ENCODE results near the gene TXLNA.

The TXLNA gene

GRCh38 chr1:32197837-32198236 lies 18.4 kb downstream of the TXLNA start:
- Histone ChIP-seq H3K36me3 (ENCODE audit: control insufficient read depth, insufficient read depth, low read length) (peaks cover 37% of the 10 kb centered on the region), H3K27ac (ENCODE audit: insufficient read depth, low read depth, low read length, poor library complexity, severe bottlenecking) (no peak overlapping the region), H3K9me3 (ENCODE audit: control insufficient read depth, low read length) (no peaks in the 10 kb centered on the region), H3K4me3 (ENCODE audit: insufficient read depth, low read depth, low read length) (no peak overlapping the region), H3K27me3 (ENCODE audit: control insufficient read depth, insufficient read depth, low read length, poor library complexity, severe bottlenecking) (no peaks in the 10 kb centered on the region), H3K4me1 (ENCODE audit: control insufficient read depth, insufficient read depth, low read length) (peaks cover 33% of the 10 kb centered on the region)
- WGBS, 2 experiments = 80 to 91% methylated on average over 5 to 6 of the region's 6 CpGs

GRCh38 chr1:32198237-32199042 lies 19.0 kb downstream of the TXLNA start:
- no peaks in the 10 kb centered on the region for H3K9me3 ChIP-seq (ENCODE audit: control insufficient read depth, low read length)
- H3K36me3 ChIP-seq (ENCODE audit: control insufficient read depth, insufficient read depth, low read length) = peaks cover 31% of the 10 kb centered on the region
- H3K4me1 ChIP-seq (ENCODE audit: control insufficient read depth, insufficient read depth, low read length) = peaks cover 33% of the 10 kb centered on the region
- 93 to 94% methylated on average over 3 of the region's 3 CpGs for WGBS, 2 experiments
- H3K27me3 ChIP-seq (ENCODE audit: control insufficient read depth, insufficient read depth, low read length, poor library complexity, severe bottlenecking) = no peaks in the 10 kb centered on the region
- no peak overlapping the region for H3K4me3 ChIP-seq (ENCODE audit: insufficient read depth, low read depth, low read length)
- no peak overlapping the region for H3K27ac ChIP-seq (ENCODE audit: insufficient read depth, low read depth, low read length, poor library complexity, severe bottlenecking)

- Histone ChIP-seq H3K27me3 (ENCODE audit: control insufficient read depth, insufficient read depth, low read length, poor library complexity, severe bottlenecking) (no peaks in the 10 kb centered on the region), H3K27ac (ENCODE audit: insufficient read depth, low read depth, low read length, poor library complexity, severe bottlenecking) (no peak overlapping the region), H3K36me3 (ENCODE audit: control insufficient read depth, insufficient read depth, low read length) (peaks cover 25% of the 10 kb centered on the region), H3K9me3 (ENCODE audit: control insufficient read depth, low read length) (no peaks in the 10 kb centered on the region), H3K4me1 (ENCODE audit: control insufficient read depth, insufficient read depth, low read length) (peaks cover 33% of the 10 kb centered on the region), H3K4me3 (ENCODE audit: insufficient read depth, low read depth, low read length) (no peak overlapping the region)
- 65 to 72% methylated on average over 4 of the region's 4 CpGs for WGBS, 2 experiments
Observed at GRCh38 chr1:32199043-32199716, 19.7 kb downstream of the TXLNA start.

GRCh38 chr1:32199717-32200072 lies 20.2 kb downstream of the TXLNA start:
- 36 to 47% methylated on average over 5 to 6 of the region's 6 CpGs for WGBS, 2 experiments
- Histone ChIP-seq H3K4me1 (ENCODE audit: control insufficient read depth, insufficient read depth, low read length) (peaks cover 33% of the 10 kb centered on the region), H3K27ac (ENCODE audit: insufficient read depth, low read depth, low read length, poor library complexity, severe bottlenecking) (peak overlapping the region; percentile 30), H3K9me3 (ENCODE audit: control insufficient read depth, low read length) (no peaks in the 10 kb centered on the region), H3K27me3 (ENCODE audit: control insufficient read depth, insufficient read depth, low read length, poor library complexity, severe bottlenecking) (no peaks in the 10 kb centered on the region), H3K4me3 (ENCODE audit: insufficient read depth, low read depth, low read length) (peak overlapping the region; percentile 57), H3K36me3 (ENCODE audit: control insufficient read depth, insufficient read depth, low read length) (peaks cover 22% of the 10 kb centered on the region)

GRCh38 chr1:32200226-32201010 lies 20.9 kb downstream of the TXLNA start, which contains the start of gene CCDC28B:
Gene CCDC28B (plus strand): TSS chr1:32200595. CDS start chr1:32201936, 1,341 bp downstream.
- 0% methylated on average over 34 of the region's 34 CpGs for WGBS, 2 experiments
- peak within 1 kb of the TSS; percentile 86 for H3K27ac ChIP-seq (ENCODE audit: insufficient read depth, low read depth, low read length, poor library complexity, severe bottlenecking)
- H3K9me3 ChIP-seq (ENCODE audit: control insufficient read depth, low read length) = no peaks in the 10 kb centered on the region
- no peaks in the 10 kb centered on the region for H3K27me3 ChIP-seq (ENCODE audit: control insufficient read depth, insufficient read depth, low read length, poor library complexity, severe bottlenecking)
- H3K36me3 ChIP-seq (ENCODE audit: control insufficient read depth, insufficient read depth, low read length) = peaks cover 15% of the 10 kb centered on the region
- peaks cover 33% of the 10 kb centered on the region for H3K4me1 ChIP-seq (ENCODE audit: control insufficient read depth, insufficient read depth, low read length)
- peak within 1 kb of the TSS; percentile 57 for H3K4me3 ChIP-seq (ENCODE audit: insufficient read depth, low read depth, low read length)

GRCh38 chr1:32201011-32201855 lies 21.8 kb downstream of the TXLNA start:
- Histone ChIP-seq H3K4me3 (ENCODE audit: insufficient read depth, low read depth, low read length) (peak overlapping the region; percentile 57), H3K27me3 (ENCODE audit: control insufficient read depth, insufficient read depth, low read length, poor library complexity, severe bottlenecking) (no peaks in the 10 kb centered on the region), H3K9me3 (ENCODE audit: control insufficient read depth, low read length) (no peaks in the 10 kb centered on the region), H3K27ac (ENCODE audit: insufficient read depth, low read depth, low read length, poor library complexity, severe bottlenecking) (peak overlapping the region; percentile 86), H3K4me1 (ENCODE audit: control insufficient read depth, insufficient read depth, low read length) (peaks cover 35% of the 10 kb centered on the region), H3K36me3 (ENCODE audit: control insufficient read depth, insufficient read depth, low read length) (peaks cover 7% of the 10 kb centered on the region)
- 5 to 8% methylated on average over 26 of the region's 26 CpGs for WGBS, 2 experiments

GRCh38 chr1:32204943-32205361 lies 25.5 kb downstream of the TXLNA start:
- H3K9me3 ChIP-seq (ENCODE audit: control insufficient read depth, low read length) = no peaks in the 10 kb centered on the region

GRCh38 chr1:32205401-32206370 lies 26.2 kb downstream of the TXLNA start, which contains the start of gene IQCC:
Gene IQCC (plus strand): TSS chr1:32205671. CDS start chr1:32205682, 11 bp downstream.
- Histone ChIP-seq H3K27ac (ENCODE audit: insufficient read depth, low read depth, low read length, poor library complexity, severe bottlenecking) (no peak within 1 kb of the TSS), H3K27me3 (ENCODE audit: control insufficient read depth, insufficient read depth, low read length, poor library complexity, severe bottlenecking) (no peaks in the 10 kb centered on the region), H3K36me3 (ENCODE audit: control insufficient read depth, insufficient read depth, low read length) (peaks cover 6% of the 10 kb centered on the region), H3K4me1 (ENCODE audit: control insufficient read depth, insufficient read depth, low read length) (peaks cover 12% of the 10 kb centered on the region), H3K4me3 (ENCODE audit: insufficient read depth, low read depth, low read length) (peak within 1 kb of the TSS; percentile 82), H3K9me3 (ENCODE audit: control insufficient read depth, low read length) (no peaks in the 10 kb centered on the region)
- 5 to 6% methylated on average over 77 of the region's 77 CpGs for WGBS, 2 experiments

More at GRCh38 chr1:32204943-32205361, 25.5 kb downstream of the TXLNA start:
- H3K4me3 ChIP-seq (ENCODE audit: insufficient read depth, low read depth, low read length) = peak overlapping the region; percentile 82
- H3K27ac ChIP-seq (ENCODE audit: insufficient read depth, low read depth, low read length, poor library complexity, severe bottlenecking) = no peak overlapping the region
- peaks cover 6% of the 10 kb centered on the region for H3K36me3 ChIP-seq (ENCODE audit: control insufficient read depth, insufficient read depth, low read length)
- 51 to 53% methylated on average over 26 of the region's 26 CpGs for WGBS, 2 experiments
- peaks cover 13% of the 10 kb centered on the region for H3K4me1 ChIP-seq (ENCODE audit: control insufficient read depth, insufficient read depth, low read length)
- H3K27me3 ChIP-seq (ENCODE audit: control insufficient read depth, insufficient read depth, low read length, poor library complexity, severe bottlenecking) = no peaks in the 10 kb centered on the region

Data from ectodermal cell (in vitro differentiated cells).